ENCODE data around the gene SERAC1.
"Not testable (repeated sequence)": the region's sequence is repeated elsewhere in the genome, so short reads cannot be mapped to it uniquely, and the experiment has no call there.

The SERAC1 gene

DNA sequence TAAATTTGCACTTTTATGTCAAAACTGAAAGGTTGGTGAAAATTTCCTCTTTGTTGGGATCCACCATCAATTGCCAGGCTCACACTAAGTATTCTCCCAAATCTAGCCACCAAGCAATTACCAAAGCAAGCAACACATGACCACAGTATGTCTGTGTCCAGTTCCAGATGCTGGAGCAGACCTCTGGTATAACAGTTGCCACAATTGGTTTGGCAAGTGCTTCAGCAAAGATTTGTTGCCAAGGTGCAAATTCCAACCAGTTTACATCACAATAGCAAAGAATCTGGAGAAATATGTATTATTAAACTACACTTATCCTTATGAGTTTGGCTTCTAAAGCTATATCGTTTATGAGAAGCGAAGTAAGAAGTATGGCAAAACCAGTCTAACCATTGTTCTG is 6.5 kb upstream of the SERAC1 start:
- DNase-seq (ENCODE audit: low read depth in 3 of 3), result no peak

DNA sequence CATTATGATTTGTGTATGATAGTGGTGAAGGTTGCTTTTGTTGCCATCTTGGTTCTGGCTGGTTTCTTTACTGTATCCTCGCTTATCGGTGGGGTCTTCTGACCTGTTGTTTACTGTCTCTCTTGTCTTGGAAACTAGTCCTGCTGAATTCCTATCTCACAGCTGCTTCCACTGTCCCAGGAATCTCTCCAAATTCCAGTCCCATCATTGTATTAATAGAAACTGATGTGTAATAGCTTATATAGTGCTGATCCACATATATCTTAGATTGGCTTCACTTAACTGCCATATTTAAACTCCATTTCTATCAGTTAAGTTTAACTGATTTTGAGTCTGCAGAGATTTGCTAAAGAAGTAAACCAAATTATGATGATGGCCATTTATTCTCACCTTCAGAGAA is 6.0 kb upstream of the SERAC1 start:
- DNase-seq (ENCODE audit: low read depth in 3 of 3), result no peak

DNA sequence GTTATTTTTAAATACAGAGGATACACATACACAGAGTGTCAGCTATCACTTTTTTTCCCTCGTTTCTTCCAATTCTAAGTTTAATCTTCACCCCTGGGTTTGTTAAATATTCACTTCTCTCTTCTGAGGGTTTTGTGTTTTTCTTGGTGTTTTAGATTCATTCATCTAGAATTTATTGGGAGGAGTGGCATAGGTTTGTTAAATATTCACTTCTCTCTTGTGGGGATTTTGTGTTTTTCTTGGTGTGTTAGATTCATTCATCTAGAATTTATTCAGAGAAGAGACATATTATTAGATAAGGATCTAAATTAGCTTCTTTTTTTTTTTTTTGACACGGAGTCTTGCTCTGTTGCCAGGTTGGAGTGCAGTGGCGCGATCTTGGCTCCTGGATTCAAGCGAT is 3.9 kb upstream of the SERAC1 start:
- no peak for DNase-seq (ENCODE audit: low read depth in 3 of 3)

DNA sequence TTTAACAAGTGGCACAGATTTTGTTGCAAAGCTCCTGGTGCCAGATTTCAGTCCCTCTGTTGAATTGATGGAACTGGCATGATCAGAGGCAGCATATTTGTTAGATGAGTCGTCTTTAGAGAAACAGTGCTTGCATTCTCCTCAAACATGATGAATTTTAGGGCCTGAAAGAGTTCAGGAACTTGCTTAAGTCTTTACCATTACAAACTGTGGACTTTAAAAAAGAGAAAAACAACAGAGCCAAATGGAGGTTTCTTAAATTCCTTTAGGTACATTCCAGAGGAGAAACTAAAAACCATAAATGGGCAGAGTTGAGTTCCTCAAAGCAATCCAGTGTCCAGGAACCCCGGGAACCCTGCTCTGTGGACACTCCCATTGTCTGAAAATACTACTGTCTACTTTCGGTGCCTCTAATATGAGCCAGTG is 2.6 kb upstream of the SERAC1 start:
- DNase-seq (ENCODE audit: low read depth in 3 of 3), result no peak

DNA sequence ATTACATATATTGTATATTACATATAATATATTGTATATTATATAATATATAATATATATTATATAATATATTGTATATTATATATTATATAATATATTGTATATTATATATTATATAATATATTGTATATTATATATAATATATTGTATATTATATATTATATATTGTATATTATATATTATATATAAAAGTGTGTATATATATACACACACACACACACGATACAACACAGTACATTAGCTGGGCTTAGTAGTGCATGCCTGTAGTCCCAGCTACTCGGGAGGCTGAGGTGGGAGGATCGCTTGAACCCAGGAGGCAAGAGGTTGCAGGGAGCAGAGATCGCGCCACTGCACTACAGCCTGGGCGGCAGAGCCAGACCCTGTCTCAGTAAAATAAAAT is 1.6 kb upstream of the SERAC1 start:
- DNase-seq (ENCODE audit: low read depth in 3 of 3), result not testable (repeated sequence)

DNA sequence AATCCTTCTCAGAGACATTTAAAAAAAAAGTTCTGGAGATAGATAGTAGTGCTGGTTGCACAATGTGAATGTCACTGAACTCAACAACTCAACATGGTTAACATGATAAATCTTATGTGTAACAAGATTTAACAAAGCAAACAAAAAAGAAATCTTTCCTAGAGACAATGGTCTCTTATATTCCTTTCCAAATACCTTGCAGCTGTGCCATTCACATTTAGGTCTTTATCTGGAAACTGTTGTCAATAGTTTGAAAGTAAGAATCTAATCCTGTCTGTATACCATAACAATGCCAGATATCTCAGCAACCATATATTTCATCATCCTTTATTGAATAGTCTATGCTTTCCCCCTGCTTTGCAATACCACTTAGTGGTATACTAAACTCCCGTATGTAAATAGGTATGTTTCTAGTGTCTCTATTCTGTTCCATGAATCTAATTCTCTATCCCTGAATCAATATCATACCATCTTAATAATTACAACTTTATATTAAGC is 2.1 kb downstream of the SERAC1 start:
- no peak for DNase-seq (ENCODE audit: low read depth in 3 of 3)

DNA sequence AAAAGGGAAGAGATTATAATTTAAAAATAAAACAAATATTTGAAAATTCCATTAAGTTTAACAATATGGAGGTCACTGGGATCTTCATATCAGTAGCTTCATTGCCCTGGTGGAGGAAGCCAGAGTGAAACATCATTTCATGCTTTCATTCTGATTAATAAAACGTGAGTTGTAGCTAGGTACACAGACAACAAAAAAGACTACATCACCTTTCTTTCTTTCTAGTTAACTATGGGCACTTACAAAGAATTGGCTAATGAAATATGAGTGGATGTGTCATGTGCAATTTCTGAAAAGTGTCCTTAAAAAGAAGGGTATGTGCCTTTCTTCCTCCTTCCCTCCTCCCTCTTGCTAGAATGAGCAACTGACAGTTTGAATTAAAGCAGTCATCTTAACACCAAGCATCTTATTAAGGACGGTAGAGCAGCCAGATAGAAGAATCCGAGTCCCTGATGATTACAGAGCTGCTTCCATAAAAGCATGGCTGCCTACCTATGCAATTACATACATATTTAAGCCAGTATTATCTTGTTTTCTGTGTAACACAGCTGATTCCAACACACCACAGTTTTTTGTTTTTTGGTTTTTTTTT is 3.4 kb downstream of the SERAC1 start:
- DNase-seq (ENCODE audit: low read depth in 3 of 3), result no peak

DNA sequence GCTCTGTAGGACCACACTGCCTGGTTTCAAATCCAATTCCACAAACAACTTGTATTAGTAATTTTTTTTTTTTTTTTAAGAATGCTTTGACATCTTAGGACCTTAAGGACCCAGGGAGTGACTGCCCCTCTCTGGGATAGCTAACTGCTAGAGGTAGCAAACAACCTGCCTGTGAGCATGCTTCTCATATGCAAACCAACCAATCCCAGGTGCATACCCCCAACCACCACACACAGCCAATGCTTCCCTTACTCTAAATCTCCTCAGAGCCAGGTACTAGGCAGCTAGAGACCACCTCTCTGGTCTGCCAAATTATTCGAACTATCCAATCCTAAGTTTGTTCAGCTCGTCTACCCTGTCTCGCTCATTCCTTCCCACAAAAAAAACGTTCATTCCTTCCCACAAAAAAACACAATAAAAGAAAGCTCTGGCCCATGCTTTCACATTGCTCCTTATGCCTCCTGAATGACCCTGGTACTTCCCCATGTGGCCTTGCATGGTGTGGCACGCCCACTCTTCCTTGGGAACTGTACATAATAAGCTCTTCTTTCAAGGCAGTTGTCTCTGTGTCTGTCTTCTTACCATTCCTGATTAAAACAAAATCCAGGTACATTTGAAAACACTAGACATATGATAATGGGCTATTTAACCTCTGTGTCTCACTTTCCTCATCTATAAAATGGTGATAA is 6.4 kb downstream of the SERAC1 start:
- DNase-seq (ENCODE audit: low read depth in 3 of 3), result no peak

DNA sequence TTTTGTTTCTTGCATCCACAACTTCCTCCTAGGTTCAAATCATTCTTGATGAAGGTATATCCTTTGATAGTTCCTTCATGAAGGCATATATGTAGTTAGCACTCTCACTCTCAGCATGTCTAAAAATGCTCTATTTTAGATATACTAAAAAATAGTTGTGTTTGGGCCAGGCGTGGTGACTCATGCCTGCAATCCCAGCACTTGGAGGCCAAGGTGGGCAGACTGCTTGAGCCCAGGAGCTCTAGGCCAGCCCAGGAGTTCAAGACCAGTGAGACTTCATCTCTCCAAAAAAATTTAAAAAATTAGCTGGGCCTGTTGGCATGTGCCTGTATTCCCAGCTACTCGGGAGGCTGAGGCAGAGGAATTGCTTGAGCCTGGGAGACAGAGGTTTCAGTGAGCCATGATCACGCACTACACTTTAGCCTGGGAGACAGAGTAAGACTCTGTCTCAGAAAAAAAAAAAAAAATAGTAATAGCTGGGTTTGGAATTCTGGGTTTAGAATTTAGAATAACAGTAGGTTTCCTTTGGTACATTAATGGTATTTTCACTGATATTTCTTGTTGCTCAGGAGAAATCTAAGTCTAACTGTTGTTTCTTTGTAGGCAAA is 7.0 kb downstream of the SERAC1 start:
- no peak for DNase-seq (ENCODE audit: low read depth in 3 of 3)

DNA sequence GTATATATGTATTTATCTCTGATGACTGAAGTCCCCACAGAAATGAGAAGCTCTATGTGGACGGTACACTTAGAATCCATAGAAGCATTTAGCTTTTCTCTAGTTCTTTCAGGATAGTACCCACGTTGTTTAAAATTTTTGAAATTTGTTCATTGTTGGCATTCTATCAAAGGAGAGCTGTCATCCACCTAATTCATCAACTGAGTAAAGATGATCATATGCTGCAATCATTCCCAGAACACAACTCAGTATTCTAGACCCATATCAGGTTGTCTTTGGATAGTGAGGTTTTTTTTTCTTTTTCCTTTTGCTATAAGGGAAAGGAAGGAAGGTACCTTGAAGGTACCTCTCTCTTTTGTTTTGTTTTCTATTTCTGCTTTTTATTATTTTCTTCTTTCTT is 9.3 kb downstream of the SERAC1 start:
- no peak for DNase-seq (ENCODE audit: low read depth in 3 of 3)

DNA sequence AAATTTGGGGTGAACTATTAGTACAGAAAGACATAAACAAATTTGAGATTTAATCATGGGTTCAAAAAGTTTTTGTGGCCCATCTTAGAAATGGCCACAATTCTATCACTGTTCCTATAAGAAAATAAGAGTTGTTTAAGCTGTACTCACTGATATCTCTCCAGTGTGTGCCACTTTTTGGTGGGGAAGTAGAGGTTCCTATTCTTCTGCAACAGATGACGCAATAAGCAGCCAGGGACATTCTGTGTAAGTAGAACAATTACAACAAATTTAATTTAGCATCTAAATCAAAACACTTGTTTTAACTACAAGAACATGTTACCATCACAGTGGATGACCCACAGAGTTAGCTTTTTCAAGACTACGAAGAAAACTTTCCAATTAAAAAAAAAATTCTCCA is 9.9 kb downstream of the SERAC1 start:
- DNase-seq (ENCODE audit: low read depth in 3 of 3), result no peak

DNA sequence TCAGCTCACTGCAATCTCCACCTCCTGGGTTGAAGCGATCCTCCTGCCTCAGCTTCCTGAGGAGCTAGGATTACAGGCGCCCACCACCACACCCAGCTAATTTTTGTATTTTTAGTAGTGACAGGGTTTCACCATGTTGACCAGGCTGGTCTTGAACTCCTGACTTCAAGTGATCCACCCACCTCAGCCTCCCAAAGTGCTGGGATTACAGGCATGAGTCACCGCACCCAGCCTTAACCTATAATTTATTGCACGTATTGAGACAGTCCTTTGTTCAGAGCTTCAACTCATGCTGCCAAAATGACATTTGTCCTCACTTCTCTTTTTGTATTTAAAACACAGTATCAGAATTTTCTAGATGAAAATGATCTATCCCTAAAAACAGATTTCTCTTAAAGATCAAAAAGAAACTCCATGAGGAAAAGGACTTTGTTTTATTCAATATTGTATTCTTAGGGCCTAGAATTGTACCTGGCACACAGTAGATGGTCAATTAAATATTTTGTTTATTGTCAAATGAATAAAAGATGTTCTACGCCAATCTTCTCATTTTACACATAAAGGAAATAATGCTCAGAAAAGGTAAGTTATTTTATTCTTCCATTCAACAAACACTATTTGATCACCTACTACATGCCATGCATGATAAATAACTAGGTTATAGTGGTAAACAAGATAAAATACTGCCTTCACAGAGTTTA is 10.8 kb downstream of the SERAC1 start:
- DNase-seq (ENCODE audit: low read depth in 3 of 3), result no peak

DNA sequence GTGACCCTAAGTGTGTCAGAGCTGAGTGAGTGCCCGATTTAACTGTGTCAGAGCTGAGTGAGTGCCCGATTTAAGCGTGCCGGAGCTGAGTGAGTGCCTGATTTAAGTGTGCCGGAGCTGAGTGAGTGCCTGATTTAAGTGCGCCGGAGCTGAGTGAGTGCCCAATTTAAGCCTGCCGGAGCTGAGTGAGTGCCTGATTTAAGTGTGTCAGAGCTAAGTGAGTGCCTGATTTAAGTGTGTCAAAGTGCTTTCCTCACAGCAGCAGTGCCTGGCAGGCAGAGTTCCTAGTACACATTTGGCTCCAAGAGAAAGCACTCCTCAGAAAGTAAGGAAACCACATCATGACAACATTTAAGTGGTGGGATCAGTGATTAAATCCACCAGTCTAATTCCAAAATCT is 13.2 kb downstream of the SERAC1 start:
- no peak for DNase-seq (ENCODE audit: low read depth in 3 of 3)

DNA sequence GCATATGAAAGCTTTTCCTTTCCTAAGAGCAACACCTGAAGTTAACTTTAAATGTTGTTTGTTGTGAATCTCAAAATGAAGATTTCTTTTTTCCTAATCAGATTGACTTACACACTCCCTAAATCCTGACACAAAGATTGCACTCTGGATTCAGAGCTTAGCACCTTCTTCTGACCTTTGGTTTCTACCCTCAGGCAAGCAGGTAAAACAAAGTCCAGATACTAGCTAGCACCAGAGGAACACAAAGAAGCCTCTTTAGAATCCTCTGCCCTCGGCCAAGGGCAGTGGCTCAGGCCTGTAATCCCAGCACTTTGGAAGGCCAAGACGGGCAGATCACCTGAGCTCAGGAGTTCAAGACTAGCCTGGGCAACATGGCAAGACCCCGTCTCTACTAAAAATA is 14.5 kb downstream of the SERAC1 start:
- no peak for DNase-seq (ENCODE audit: low read depth in 3 of 3)

DNA sequence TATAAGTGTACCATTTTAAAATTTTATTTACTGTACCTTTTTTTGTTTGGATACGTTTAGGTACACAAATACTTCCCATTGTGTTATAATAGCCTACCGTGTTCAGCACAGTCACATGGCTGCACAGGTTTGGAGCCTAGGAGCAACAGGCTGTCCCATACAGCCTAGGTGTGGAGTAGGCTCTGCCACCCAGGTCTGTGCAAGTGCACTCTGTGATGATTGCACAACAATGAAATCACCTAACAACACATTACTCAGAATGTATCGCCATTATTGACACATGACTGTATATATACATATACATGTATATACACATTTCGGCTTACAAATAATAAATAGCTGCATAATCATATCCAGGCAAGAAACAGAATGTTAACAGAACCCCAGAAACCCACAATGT is 15.4 kb downstream of the SERAC1 start:
- no peak for DNase-seq (ENCODE audit: low read depth in 3 of 3)

DNA sequence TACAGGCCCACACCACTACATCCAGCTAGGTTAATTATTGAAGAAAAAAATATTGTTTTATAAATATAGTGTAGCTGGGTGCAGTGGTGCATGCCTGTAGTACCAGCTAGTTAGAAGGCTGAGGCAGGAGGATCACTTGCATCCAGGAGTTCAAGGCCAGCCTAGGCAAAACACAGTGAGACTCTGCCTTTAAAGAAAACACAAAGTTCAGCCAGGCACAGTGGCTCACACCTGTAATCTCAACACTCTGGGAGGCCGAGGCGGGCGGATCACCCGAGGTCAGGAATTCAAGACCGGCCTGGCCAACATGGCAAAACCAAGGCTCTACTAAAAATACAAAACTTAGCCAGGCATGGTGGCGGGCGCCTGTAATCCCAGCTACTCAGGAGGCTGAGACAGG is 16.0 kb downstream of the SERAC1 start:
- DNase-seq (ENCODE audit: low read depth in 3 of 3), result not testable (repeated sequence)

DNA sequence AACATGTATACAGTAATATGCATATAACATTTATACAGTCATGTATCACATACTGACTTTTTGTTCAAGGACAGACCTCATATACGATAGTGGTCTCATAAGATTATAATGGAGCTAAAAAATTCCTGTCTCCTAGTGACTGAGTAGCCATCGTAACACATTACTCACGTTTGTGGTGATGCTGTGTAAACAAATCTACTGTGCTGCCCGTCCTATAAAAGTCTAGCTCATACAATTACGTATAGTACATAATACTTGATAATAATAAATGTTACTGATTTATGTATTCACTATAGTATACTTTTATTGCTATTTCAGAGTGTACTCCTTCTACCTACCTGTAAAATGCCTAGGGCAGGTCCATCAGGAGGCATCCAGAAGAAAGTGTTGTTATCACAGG is 17.4 kb downstream of the SERAC1 start:
- DNase-seq (ENCODE audit: low read depth in 3 of 3), result no peak

DNA sequence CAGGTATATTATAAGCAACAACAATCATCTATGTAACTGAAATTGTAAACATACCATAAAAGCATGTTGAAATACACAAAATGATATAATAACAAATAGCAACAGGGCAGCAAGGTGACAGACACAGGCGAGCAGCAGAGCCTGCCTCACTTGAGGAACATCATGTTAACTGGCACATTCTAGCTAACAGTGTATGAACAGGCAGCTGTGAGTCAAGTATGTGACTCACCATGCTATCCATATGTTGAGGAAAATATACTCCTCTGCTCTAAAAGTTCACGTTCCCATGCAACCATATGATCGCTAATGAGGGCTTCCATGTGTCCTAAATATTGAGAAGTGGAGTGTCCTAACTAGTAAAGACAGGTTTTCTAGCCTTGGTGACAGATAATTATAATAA is 18.4 kb downstream of the SERAC1 start:
- no peak for DNase-seq (ENCODE audit: low read depth in 3 of 3)

DNA sequence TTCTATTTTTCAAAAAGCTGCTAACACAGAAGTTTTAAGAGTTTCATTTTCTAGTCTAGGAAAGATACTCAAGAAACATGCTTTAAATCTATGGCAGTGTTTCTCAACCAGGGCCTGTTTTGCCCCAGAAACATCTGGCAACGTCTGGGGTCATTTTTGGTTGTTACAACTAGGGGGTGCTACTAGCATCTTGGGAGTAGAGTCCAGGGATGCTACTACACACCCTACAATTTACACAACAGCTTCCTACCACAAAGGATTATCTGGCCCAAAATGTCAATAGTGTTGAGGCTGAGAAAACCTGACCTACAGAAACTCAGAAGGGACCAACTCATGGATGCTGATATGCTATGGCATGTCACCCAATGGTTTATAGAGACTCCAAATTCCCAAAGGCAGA is 24.4 kb downstream of the SERAC1 start:
- no peak for DNase-seq (ENCODE audit: low read depth in 3 of 3)

DNA sequence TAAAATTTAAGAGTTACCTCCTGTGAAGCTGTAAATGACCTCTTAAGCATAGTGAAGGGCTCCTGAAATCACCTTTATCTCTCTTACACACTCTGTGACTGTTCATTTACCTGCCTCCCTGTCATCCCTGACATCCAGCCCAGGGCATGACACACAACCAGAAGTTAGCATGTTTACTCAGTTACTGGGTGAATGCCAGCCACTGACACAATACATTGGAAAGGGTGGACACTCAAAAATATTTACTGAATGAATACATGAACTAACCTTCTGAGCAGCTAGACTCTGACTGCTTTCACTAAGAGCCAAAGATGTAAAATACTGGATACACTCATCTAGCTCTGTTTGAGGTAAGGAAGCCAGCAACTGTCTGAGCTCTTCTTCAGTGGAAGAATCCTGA is 25.3 kb downstream of the SERAC1 start:
- no peak for DNase-seq (ENCODE audit: low read depth in 3 of 3)

DNA sequence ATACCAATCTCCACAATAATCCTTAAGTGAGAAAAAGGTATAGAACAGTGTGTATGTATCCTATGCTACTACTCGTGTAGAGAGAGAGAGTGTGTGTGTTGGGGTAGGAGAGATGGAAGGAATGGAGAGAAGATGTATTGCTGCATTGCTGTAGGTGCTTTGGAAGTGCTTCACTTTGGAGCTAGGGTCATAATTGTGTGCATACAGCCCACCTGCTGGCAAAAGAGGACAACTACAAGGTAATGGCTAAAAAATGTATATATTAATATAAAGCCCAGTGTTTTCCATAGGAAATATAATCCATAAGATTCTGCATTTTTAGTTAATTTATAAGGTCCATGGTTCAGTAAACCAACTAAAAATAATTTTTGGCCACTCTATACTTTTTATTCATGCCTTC is 36.1 kb downstream of the SERAC1 start:
- DNase-seq (ENCODE audit: low read depth in 3 of 3), result no peak

DNA sequence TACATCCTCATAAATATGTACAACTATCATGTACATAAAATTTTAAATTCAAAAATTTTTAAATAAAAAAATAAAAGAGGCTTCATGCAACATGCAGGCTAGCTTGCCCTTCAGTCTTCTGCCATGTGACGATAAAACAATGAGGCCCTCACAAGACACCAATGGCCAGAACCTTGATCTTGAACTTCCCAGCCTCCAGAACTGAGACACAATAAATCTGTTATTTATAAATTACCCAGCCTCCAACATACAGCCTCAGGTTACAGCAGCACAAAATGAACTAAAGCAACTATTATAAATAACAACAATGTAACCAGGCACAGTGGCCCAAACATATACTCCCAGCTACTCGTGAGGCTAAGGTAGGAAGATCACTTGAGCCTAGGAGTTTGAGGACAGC is 42.8 kb downstream of the SERAC1 start:
- DNase-seq (ENCODE audit: low read depth in 3 of 3), result no peak

DNA sequence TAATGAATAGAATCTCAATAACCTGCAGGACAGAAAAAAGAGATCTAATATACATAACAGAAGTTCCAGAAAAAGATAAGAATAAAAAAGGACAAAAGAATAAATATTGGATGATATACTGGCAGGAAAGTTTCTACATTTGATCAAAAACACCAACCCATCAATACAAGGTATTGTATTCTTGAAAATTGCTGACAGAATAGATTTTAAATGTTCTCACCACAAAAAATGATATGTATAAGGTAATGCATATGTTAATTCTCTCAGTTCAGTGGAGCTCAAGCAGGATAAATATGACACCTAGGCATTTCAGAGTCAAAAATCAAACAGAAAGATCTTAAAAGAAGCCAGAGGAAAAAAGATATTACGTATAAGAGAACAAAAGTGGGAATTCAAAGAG is 43.8 kb downstream of the SERAC1 start:
- no peak for DNase-seq (ENCODE audit: low read depth in 3 of 3)

All from stimulated activated CD4-positive, alpha-beta T cell treated with anti-CD3 and anti-CD28 coated beads, TNF-alpha, amount 100 ng/mL, for 4 hours (primary cell).